A673 (cell line): ENCODE data around the gene ASPSCR1. TPM values are rescaled to one million over a fixed set of nuclear protein-coding genes. Genes with fewer than 3 reads are reported as not detected.

Experiments
- BruUV-seq: library from RNA; stranded (reverse); fragments of 400-500 nt; replicated peaks from 2 replicates; lab custom pipeline; 2021; lab: Mats Ljungman, UMichigan
- CTCF ChIA-PET: fragments of 300-600 bp; sonication (Branson Sonifier 250); formaldehyde crosslinking; loops from one replicate; lab custom pipeline; 2022; ENCODE audit warnings: antibody characterized with exemption; lab: Charles Lee
- POLR2A ChIA-PET: fragments of 300-600 bp; sonication (Branson Sonifier 250); formaldehyde crosslinking; loops from one replicate; lab custom pipeline; 2022; ENCODE audit warnings: antibody characterized with exemption; ENCODE audit not compliant: low non-redundant PET; lab: Charles Lee
- DNase-seq: peaks from one replicate; pipeline ENCODE4 v3.0.0-alpha.2; 2015; ENCODE audit warnings: low spot score
- H3K27ac ChIP-seq: fragments of 200-600 bp; sonication (generic); 2 replicates; pipeline ENCODE4 v1.5.1; 2016; ENCODE audit warnings: mixed run types, low read depth, mild to moderate bottlenecking, mixed read lengths, antibody characterized with exemption, low read length; ENCODE audit not compliant: poor library complexity, severe bottlenecking
- H3K27me3 ChIP-seq: fragments of 200-600 bp; sonication (generic); replicated peaks from 2 replicates; pipeline ENCODE4 v1.6.1; 2017; ENCODE audit warnings: mixed run types, low read depth, mild to moderate bottlenecking, mixed read lengths, antibody characterized with exemption, low read length; ENCODE audit not compliant: insufficient read depth, poor library complexity
- H3K36me3 ChIP-seq: fragments of 200-600 bp; sonication (generic); 2 replicates; pipeline ENCODE4 v1.6.1; 2016; ENCODE audit warnings: mixed run types, mild to moderate bottlenecking, mixed read lengths, antibody characterized with exemption, low read length; ENCODE audit not compliant: insufficient read depth, poor library complexity, severe bottlenecking
- H3K4me1 ChIP-seq: fragments of 200-600 bp; sonication (generic); 2 replicates; pipeline ENCODE4 v1.6.1; 2017; ENCODE audit warnings: mixed run types, mild to moderate bottlenecking, mixed read lengths, antibody characterized with exemption, low read length; ENCODE audit not compliant: insufficient read depth, poor library complexity, severe bottlenecking
- H3K4me3 ChIP-seq: fragments of 200-600 bp; sonication (generic); 2 replicates; pipeline ENCODE4 v1.5.1; 2016; ENCODE audit warnings: low read depth, mixed run types, mild to moderate bottlenecking, mixed read lengths, low read length; ENCODE audit not compliant: poor library complexity, severe bottlenecking
- H3K9me3 ChIP-seq: fragments of 200-600 bp; sonication (generic); 2 replicates; pipeline ENCODE4 v1.6.1; 2016; ENCODE audit warnings: mixed run types, low read depth, mild to moderate bottlenecking, mixed read lengths, antibody characterized with exemption, low read length; ENCODE audit not compliant: poor library complexity, severe bottlenecking
- EZH2 ChIP-seq: fragments of 200-600 bp; sonication (generic); IDR thresholded peaks from 2 replicates; pipeline ENCODE4 v1.6.1; 2017; ENCODE audit warnings: borderline replicate concordance, low read depth, mild to moderate bottlenecking, mixed read lengths, antibody characterized with exemption, low read length; ENCODE audit not compliant: poor library complexity, severe bottlenecking
- intact Hi-C: fragments of 100-400 bp; cut with micrococcal nuclease; formaldehyde crosslinking; loops from one replicate; pipeline ENCODE4 v1.10.0; 2022; ENCODE audit not compliant: unreplicated experiment
- total RNA-seq: library from RNA; stranded (reverse); gene quantifications from 2 replicates; pipeline ENCODE4 v1.2.3, GENCODE V29; 2021
- TF ChIP-seq, protein P1 (sequence below): fragments of 300-800, 200-600 bp; sonication (generic); conservative IDR thresholded peaks from 2 replicates; pipeline ENCODE4 v1.5.1; 2017; ENCODE audit warnings: low read depth, mild to moderate bottlenecking, antibody characterized with exemption, low read length, moderate library complexity, mixed read lengths

ASPSCR1 gene
- total RNA-seq, 1 experiment from 2014 or later, result 46.2 TPM

GRCh38 chr17:82012261-82012639 lies 34.8 kb downstream of the ASPSCR1 start:
- intact Hi-C loops, result no loop called here
- no peak for DNase-seq
- Histone ChIP-seq H3K27ac (no peak overlapping the region), H3K4me3 (no peak overlapping the region), H3K36me3 (no peaks in the 10 kb centered on the region), H3K4me1 (peaks cover 13% of the 10 kb centered on the region), H3K9me3 (no peaks in the 10 kb centered on the region), H3K27me3 (no peaks in the 10 kb centered on the region)
- no TSS peak for BruUV-seq
- ChIA-PET POLR2A (no interaction called here), CTCF (no interaction called here)
- no peak for TF ChIP-seq EZH2
- TF ChIP-seq, protein P1, sequence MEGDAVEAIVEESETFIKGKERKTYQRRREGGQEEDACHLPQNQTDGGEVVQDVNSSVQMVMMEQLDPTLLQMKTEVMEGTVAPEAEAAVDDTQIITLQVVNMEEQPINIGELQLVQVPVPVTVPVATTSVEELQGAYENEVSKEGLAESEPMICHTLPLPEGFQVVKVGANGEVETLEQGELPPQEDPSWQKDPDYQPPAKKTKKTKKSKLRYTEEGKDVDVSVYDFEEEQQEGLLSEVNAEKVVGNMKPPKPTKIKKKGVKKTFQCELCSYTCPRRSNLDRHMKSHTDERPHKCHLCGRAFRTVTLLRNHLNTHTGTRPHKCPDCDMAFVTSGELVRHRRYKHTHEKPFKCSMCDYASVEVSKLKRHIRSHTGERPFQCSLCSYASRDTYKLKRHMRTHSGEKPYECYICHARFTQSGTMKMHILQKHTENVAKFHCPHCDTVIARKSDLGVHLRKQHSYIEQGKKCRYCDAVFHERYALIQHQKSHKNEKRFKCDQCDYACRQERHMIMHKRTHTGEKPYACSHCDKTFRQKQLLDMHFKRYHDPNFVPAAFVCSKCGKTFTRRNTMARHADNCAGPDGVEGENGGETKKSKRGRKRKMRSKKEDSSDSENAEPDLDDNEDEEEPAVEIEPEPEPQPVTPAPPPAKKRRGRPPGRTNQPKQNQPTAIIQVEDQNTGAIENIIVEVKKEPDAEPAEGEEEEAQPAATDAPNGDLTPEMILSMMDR, result no peak

DNA sequence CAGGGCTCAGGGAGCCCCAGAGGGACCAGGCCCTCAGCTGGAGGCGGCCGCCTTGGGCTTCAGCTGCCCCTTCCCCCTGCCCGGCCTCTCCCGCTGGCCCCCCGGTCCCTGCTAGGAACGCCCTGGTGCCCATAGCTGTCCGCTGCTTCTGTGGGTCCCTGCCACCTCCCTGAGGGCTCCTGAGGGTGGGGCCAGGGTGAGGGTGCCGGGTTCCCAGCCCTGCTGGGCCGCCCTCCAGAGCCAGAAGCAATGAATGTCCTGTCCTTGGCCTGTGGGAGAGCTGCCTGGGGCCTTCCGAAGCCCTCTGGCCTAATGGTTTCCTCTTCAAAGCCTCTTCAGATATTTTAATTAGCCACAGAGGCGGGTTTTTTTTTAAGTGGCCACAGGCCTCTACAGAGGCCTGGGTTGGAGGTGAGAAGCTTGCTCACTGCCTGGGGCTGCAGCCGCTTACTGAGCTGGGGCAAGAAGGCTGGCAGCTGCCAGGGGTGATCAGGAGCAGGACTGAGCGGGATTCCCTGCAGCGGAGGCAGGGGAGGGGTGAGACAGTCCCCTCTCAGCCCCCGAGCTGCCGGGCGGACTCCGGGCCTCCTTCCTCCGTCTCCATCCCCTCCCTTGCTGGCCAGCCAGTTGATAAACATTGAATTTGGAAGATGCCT lies 35.3 kb downstream of the ASPSCR1 start:
- intact Hi-C loops, result no loop called here
- POLR2A ChIA-PET, result no interaction called here

GRCh38 chr17:82013341-82013740 lies 35.9 kb downstream of the ASPSCR1 start:
- CTCF ChIA-PET, result interaction anchor here (0.6 to 0.7 kb wide), 2 partner anchors 13 to 190 kb away, joined by 3 read pairs; no protein-coding TSS in a partner anchor
- TF ChIP-seq EZH2, result no peak
- TF ChIP-seq, protein P1, result no peak
- no peaks in the 10 kb centered on the region for H3K9me3 ChIP-seq
- no peaks in the 10 kb centered on the region for H3K27me3 ChIP-seq
- H3K4me3 ChIP-seq, result no peak overlapping the region
- no TSS peak for BruUV-seq
- H3K27ac ChIP-seq, result no peak overlapping the region
- intact Hi-C loops, result no loop called here
- no peaks in the 10 kb centered on the region for H3K36me3 ChIP-seq
- H3K4me1 ChIP-seq, result peaks cover 13% of the 10 kb centered on the region
- no peak for DNase-seq
- POLR2A ChIA-PET, result interaction anchor here (0.6 kb wide), 1 partner anchor 38 kb away, joined by 4 read pairs; no protein-coding TSS in a partner anchor

More for the DNA sequence above, 35.3 kb downstream of the ASPSCR1 start:
- H3K27me3 ChIP-seq, result no peaks in the 10 kb centered on the region
- H3K4me1 ChIP-seq, result peaks cover 13% of the 10 kb centered on the region
- H3K27ac ChIP-seq, result no peak overlapping the region
- TF ChIP-seq, protein P1, result no peak
- no peak for TF ChIP-seq EZH2
- DNase-seq, result no peak
- no peak overlapping the region for H3K4me3 ChIP-seq
- H3K36me3 ChIP-seq, result no peaks in the 10 kb centered on the region
- no peaks in the 10 kb centered on the region for H3K9me3 ChIP-seq
- BruUV-seq, result no TSS peak
- CTCF ChIA-PET, result interaction anchor here (0.6 to 0.7 kb wide), 2 partner anchors 13 to 191 kb away, joined by 3 read pairs; no protein-coding TSS in a partner anchor
